Measurements from ENCODE around the gene CHRD.

DNA sequence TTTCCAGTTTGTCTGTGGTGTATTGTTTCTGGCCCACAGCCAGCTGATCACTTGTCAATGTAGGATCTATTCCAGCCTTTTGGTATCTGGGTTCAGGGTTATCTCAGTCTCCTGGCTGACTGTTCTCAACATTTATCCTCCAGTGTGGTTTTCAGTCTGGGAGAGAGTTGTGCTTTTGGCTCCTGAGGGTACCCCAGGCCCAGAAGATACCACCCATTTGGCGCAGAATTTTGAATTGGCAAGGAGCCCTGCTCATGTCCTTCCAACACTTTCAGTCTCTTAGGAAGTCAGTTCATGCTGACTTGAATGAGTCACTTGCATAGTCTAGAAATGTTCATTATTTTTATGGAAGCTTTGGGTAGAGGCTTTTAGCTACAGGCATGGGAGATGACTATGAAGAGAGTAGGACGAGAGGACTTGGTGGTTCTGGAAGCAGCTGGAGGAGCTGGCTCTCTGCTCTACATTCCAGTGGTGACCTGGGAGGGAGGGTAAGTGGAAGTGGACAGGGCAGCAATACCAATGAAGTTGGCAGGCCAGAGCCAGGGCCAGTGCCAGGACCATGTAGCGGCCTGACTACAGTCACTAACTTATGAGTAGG, 11.2 kb upstream of the CHRD start:
- TF ChIP-seq, protein P1, sequence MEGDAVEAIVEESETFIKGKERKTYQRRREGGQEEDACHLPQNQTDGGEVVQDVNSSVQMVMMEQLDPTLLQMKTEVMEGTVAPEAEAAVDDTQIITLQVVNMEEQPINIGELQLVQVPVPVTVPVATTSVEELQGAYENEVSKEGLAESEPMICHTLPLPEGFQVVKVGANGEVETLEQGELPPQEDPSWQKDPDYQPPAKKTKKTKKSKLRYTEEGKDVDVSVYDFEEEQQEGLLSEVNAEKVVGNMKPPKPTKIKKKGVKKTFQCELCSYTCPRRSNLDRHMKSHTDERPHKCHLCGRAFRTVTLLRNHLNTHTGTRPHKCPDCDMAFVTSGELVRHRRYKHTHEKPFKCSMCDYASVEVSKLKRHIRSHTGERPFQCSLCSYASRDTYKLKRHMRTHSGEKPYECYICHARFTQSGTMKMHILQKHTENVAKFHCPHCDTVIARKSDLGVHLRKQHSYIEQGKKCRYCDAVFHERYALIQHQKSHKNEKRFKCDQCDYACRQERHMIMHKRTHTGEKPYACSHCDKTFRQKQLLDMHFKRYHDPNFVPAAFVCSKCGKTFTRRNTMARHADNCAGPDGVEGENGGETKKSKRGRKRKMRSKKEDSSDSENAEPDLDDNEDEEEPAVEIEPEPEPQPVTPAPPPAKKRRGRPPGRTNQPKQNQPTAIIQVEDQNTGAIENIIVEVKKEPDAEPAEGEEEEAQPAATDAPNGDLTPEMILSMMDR (conservative IDR thresholded peaks at IDR 0.05), result no peak
- no peak for TF ChIP-seq ZFX (IDR thresholded peaks at IDR 0.05)
